Stimulated activated effector memory CD8-positive, alpha-beta T cell treated with anti-CD3 and anti-CD28 coated beads, Interleukin-12 subunit alpha, Interleukin-12 subunit beta, amount 100 ng/mL, for 72 hours (primary cell): ENCODE measurements around the gene ARL4D.
"Not testable (repeated sequence)": the region's sequence is repeated elsewhere in the genome, so short reads cannot be mapped to it uniquely, and the experiment has no call there.

ENCODE experiments used
- ATAC-seq: fragments of 150-1000 bp; cut with Tn5 transposase; 2 replicates; pipeline ENCODE4 v1.10.0; 2021
- DNase-seq, 2 donors: peaks; one replicate each; pipeline ENCODE4 v3.0.0; 2021 to 2022; ENCODE audit warnings: low spot score in 2 of 2
- H3K27ac Mint-ChIP-seq: one replicate; pipeline ENCODE4 v1.8.0; 2022; ENCODE audit warnings: mild to moderate bottlenecking, mixed read lengths
- H3K36me3 Mint-ChIP-seq: one replicate; pipeline ENCODE4 v1.8.0; 2022; ENCODE audit warnings: mild to moderate bottlenecking, mixed read lengths
- H3K4me1 Mint-ChIP-seq: one replicate; pipeline ENCODE4 v1.8.0; 2022; ENCODE audit warnings: mixed read lengths
- H3K4me3 Mint-ChIP-seq: one replicate; pipeline ENCODE4 v1.8.0; 2022; ENCODE audit warnings: mild to moderate bottlenecking, mixed read lengths
- H3K9me3 Mint-ChIP-seq: one replicate; pipeline ENCODE4 v1.8.0; 2022; ENCODE audit warnings: mixed read lengths

Gene ARL4D

GRCh38 chr17:43365356-43365755, 33.4 kb upstream of the ARL4D start:
- no peak overlapping the region for H3K4me3 Mint-ChIP-seq
- no peak for DNase-seq
- ATAC-seq = no peak
- H3K4me1 Mint-ChIP-seq = peaks cover 78% of the 10 kb centered on the region
- H3K9me3 Mint-ChIP-seq = no peaks in the 10 kb centered on the region
- no peak overlapping the region for H3K27ac Mint-ChIP-seq
- peaks cover 58% of the 10 kb centered on the region for H3K36me3 Mint-ChIP-seq

- DNase-seq, H3K4me3 Mint-ChIP-seq, ATAC-seq, H3K9me3 Mint-ChIP-seq: not testable (repeated sequence)
- Mint-ChIP-seq H3K4me1 (peaks cover 72% of the 10 kb centered on the region), H3K36me3 (peaks cover 53% of the 10 kb centered on the region), H3K27ac (peak overlapping the region; percentile 100)
Measured at GRCh38 chr17:43365921-43366320, 32.9 kb upstream of the ARL4D start.

- peak overlapping the region; percentile 100 for H3K27ac Mint-ChIP-seq
- peaks cover 62% of the 10 kb centered on the region for H3K4me1 Mint-ChIP-seq
- H3K4me3 Mint-ChIP-seq = peak overlapping the region; percentile 85
- DNase-seq (peak in 1 of 2 donors; percentile 81), ATAC-seq (no peak)
- no peaks in the 10 kb centered on the region for H3K9me3 Mint-ChIP-seq
- H3K36me3 Mint-ChIP-seq = peaks cover 41% of the 10 kb centered on the region
Measured at GRCh38 chr17:43366891-43367736, 31.7 kb upstream of the ARL4D start.

GRCh38 chr17:43367737-43368242, 31.0 kb upstream of the ARL4D start:
- Mint-ChIP-seq H3K36me3 (peaks cover 39% of the 10 kb centered on the region), H3K27ac (peak overlapping the region; percentile 100), H3K9me3 (no peaks in the 10 kb centered on the region), H3K4me1 (peaks cover 65% of the 10 kb centered on the region), H3K4me3 (peak overlapping the region; percentile 85)
- ATAC-seq (peak; percentile 73), DNase-seq (peak in 1 of 2 donors; percentile 24)

DNA sequence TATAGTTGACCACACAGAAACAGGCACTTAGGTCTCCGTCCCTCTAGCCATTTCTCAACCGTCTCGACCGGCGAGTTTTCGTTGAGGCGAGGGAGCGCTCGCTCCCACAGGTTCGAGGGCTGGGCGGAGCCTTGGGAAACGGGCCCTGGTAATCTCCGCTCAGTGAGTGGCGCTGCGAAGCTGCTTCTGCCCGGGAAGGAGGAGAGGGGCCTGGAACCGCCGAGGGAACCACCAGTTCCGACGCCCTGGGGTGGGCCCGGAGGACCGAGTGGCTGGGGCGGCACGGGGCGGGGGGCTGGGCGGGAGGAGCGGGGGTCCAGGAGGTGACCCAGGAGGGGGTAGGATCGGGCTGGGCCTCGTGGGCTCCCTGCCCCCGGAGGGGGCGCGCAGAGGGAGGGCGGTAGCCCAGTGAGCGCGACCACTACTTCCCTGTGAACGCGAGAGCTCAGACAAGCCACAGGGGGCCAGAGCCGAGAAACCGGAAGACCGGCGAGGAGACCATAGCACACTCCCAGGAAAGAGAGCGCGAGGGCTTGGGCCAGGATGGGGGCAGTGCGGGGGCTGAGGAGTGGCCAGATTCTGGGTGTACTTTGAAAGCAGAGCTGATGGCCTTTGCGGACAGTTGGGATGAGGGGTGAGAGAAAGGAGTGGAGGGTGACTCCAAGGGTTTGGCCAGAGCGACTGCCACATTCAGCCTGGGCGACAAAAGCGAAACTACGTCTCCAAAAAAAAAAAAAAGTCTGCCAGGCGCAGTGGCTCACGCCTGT, 29.9 kb upstream of the ARL4D start:
- H3K36me3 Mint-ChIP-seq = peaks cover 39% of the 10 kb centered on the region
- DNase-seq = peak; percentile 50 to 84
- ATAC-seq = peak; percentile 61
- H3K27ac Mint-ChIP-seq = peak overlapping the region; percentile 100
- H3K4me1 Mint-ChIP-seq = peaks cover 58% of the 10 kb centered on the region
- no peaks in the 10 kb centered on the region for H3K9me3 Mint-ChIP-seq
- H3K4me3 Mint-ChIP-seq = peak overlapping the region; percentile 85

GRCh38 chr17:43369986-43370385, 28.8 kb upstream of the ARL4D start:
- peaks cover 56% of the 10 kb centered on the region for H3K4me1 Mint-ChIP-seq
- ATAC-seq (no peak), DNase-seq (no peak)
- H3K4me3 Mint-ChIP-seq = peak overlapping the region; percentile 85
- H3K9me3 Mint-ChIP-seq = no peaks in the 10 kb centered on the region
- H3K27ac Mint-ChIP-seq = peak overlapping the region; percentile 100
- H3K36me3 Mint-ChIP-seq = peaks cover 33% of the 10 kb centered on the region

GRCh38 chr17:43371227-43371821, 27.5 kb upstream of the ARL4D start:
- Mint-ChIP-seq H3K36me3 (peaks cover 32% of the 10 kb centered on the region), H3K4me3 (no peak overlapping the region), H3K9me3 (no peaks in the 10 kb centered on the region), H3K4me1 (peaks cover 58% of the 10 kb centered on the region), H3K27ac (peak overlapping the region; percentile 100)
- no peak for ATAC-seq
- no peak for DNase-seq

DNA sequence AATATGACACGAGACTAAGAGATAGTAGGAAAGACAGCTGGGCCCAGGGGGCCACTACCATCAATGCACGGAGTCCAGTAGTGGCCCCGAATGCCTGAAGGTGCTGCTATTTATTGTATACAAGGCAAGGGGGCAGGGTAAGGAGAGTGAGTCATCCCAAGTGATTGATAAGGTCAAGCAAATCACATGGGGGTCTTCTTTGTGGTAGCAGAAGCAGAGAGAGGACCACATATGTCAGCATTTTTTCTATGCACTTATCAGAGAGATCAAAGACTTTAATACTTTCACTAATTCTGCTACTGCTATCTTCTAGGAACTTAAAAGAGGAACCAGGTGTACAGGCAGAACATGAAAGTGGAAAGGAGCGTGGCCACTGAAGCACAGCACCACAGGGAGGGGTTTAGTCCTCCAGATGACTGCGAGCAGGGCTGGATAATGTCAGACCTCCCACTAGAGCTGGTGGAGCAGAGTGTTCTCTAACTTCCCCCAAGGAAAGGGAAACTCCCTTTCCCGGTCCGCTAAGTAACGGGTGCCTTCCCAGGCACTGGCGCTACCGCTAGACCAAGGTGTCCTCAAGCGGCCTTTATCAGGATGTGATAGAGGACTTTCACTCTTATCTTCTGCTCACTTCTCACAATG, 26.4 kb upstream of the ARL4D start:
- Mint-ChIP-seq H3K4me1 (peaks cover 47% of the 10 kb centered on the region), H3K4me3 (no peak overlapping the region), H3K27ac (no peak overlapping the region), H3K36me3 (peaks cover 23% of the 10 kb centered on the region), H3K9me3 (no peaks in the 10 kb centered on the region)
- DNase-seq (no peak), ATAC-seq (no peak)

DNA sequence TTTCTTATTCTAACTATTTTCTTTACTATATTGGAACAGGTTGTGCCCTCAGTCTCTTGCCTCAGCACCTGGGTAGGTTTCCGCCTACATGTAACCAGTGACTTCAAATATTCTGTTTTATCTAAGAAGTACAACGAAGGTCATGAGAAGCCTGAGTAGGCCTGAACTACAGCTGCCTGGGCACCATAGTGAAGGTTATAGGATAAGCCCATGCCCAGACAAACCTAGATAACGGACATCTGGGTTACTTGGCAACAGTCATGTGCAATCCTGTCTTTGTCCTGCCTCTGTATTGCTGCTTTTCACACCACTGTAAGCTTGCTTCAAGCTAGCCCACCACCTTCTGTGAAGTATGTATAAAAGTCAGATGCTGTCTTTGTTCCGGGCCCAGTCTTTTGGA, 25.4 kb upstream of the ARL4D start:
- H3K36me3 Mint-ChIP-seq = peaks cover 14% of the 10 kb centered on the region
- no peak for DNase-seq
- no peaks in the 10 kb centered on the region for H3K9me3 Mint-ChIP-seq
- H3K27ac Mint-ChIP-seq = no peak overlapping the region
- no peak overlapping the region for H3K4me3 Mint-ChIP-seq
- H3K4me1 Mint-ChIP-seq = peaks cover 37% of the 10 kb centered on the region
- no peak for ATAC-seq

GRCh38 chr17:43375915-43376314, 22.9 kb upstream of the ARL4D start:
- H3K27ac Mint-ChIP-seq, ATAC-seq, H3K9me3 Mint-ChIP-seq, H3K36me3 Mint-ChIP-seq, H3K4me3 Mint-ChIP-seq, DNase-seq: not testable (repeated sequence)
- H3K4me1 Mint-ChIP-seq = peaks cover 18% of the 10 kb centered on the region

DNA sequence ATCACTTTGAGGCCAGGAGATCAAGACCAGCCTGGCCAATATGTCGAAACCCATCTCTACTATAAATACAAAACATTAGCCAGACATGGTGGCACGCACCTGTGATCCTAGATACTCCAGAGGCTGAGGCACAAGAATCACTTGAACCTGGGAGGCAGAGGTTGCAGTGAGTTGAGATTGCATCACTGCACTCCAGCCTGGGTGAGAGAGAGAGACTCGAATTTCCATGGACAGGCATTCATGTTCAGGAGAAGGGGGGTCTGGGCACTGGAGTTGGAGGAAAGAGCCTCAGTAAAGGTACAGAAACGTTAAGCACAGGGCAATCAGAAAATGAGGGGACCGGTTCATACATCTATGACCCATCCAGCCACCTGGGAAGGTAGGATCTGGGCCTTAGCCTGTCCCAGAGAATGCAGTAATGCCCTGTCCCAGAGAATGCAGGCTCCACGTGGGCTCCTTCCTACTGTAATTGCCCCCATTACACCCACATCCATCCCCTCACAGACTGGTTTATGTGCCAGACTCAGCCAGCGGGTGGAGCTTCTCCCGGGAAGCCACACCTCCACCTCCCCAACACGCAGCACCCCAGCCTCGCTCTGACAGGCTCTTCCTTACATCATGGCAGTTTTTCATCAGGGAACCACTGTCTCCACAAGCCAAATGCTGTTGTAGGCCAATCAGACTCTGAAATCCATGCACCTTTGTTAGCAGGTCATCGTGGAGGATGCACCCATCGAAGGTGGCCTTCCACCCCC, 21.6 kb upstream of the ARL4D start:
- DNase-seq = no peak
- ATAC-seq = no peak
- H3K9me3 Mint-ChIP-seq = peaks cover 7% of the 10 kb centered on the region
- H3K36me3 Mint-ChIP-seq = no peaks in the 10 kb centered on the region
- peaks cover 15% of the 10 kb centered on the region for H3K4me1 Mint-ChIP-seq
- H3K27ac Mint-ChIP-seq = no peak overlapping the region
- H3K4me3 Mint-ChIP-seq = no peak overlapping the region

DNA sequence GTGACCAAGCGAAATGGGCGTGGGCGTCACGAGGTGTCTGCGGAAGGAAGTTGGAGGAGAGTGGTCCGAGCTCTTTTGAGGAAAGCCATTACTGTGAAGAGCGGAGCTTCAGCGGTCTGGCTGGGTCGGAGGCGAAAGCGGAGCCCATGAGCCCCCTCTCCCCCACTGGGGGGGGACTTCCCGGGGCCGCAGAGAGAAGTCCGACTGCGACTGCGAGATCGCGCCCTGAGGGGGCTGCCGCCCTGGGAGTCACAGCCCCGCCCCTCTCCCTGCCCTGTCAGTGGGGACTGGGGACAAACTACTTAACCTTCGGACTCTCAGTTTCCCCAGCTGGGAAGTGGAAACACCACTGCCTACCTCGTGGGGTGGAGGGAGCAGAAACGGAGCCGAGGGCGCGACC, 20.0 kb upstream of the ARL4D start:
- Mint-ChIP-seq H3K36me3 (no peaks in the 10 kb centered on the region), H3K27ac (no peak overlapping the region), H3K4me1 (peaks cover 13% of the 10 kb centered on the region), H3K9me3 (peaks cover 7% of the 10 kb centered on the region), H3K4me3 (no peak overlapping the region)
- no peak for DNase-seq
- ATAC-seq = no peak

DNA sequence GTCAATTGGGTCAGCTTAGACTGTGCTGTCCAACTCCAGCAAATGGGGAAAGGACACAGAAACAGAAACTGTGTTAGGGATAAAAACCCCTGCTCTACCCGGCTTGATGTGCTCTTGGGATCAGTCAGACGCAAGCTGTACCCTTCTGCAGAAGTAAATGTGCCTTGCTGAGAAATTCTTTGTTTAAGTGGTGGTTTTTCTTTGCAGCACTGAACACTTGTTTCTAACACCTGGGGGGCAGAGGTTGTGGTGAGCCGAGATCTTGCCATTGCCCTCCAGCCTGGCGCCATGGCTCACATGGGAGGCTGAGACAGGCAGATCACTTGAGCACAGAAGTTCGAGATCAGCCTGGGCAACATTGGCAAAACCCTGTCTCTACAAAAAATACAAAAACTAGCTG, 18.5 kb upstream of the ARL4D start:
- peaks cover 7% of the 10 kb centered on the region for H3K9me3 Mint-ChIP-seq
- no peak for ATAC-seq
- H3K4me1 Mint-ChIP-seq = peaks cover 9% of the 10 kb centered on the region
- no peak overlapping the region for H3K4me3 Mint-ChIP-seq
- H3K27ac Mint-ChIP-seq = no peak overlapping the region
- H3K36me3 Mint-ChIP-seq = no peaks in the 10 kb centered on the region
- DNase-seq = no peak

DNA sequence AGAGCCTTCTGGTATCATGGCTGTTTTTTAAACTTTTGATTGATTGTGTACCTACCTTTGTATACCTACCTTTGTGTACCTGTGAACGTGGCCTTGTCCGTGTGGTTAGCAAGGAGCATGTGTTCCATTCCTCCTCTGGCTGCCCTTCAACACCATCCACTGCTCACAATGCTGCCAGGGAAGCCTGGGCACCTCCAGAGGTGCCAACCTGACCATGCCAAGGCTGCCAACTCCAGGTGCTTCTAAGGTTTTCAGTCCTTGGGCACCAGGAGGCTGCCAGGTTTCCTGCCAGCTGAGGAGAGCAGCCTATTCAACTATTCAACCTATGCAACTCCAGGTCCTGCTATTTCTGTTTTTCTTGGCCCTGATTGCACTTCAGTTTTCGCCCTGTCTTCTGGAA, 17.6 kb upstream of the ARL4D start:
- peaks cover 11% of the 10 kb centered on the region for H3K4me1 Mint-ChIP-seq
- no peak for DNase-seq
- H3K27ac Mint-ChIP-seq = no peak overlapping the region
- H3K9me3 Mint-ChIP-seq = peaks cover 7% of the 10 kb centered on the region
- ATAC-seq = no peak
- no peaks in the 10 kb centered on the region for H3K36me3 Mint-ChIP-seq
- H3K4me3 Mint-ChIP-seq = no peak overlapping the region
